ENCODE data around the gene S100A5. TPM values are rescaled to one million over a fixed set of nuclear protein-coding genes. Genes with fewer than 3 reads are reported as not detected.
A peak's percentile ranks its signal among the peaks of the same experiment; 100 is the strongest.

The S100A5 gene
- total RNA-seq, 2 experiments from 2014 or later: 3.3 to 4.0 TPM

DNA sequence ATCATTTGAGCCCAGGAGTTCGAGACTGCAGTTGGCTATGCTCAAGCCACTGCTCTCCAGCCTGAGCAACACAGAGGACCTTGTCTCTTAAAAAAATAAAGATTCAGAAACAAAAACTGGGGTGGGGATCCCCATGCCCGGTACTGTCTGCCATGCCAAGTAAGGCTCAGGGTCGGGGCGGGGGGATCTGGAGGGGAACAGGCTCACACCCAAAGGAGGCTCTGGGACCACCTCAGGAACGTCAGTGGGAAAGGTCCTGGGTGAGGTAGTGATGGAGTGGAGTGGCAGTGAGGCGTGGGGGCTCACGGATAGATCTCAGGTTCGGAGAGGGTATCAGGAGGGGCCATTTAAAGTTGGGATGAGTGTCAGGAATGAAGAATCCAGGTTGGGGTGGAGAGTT, 5.6 kb upstream of the S100A5 start:
- POLR2A ChIA-PET: interaction anchor here (0.6 to 4.2 kb wide), 4 partner anchors 12 to 126 kb away, joined by 4 to 96 read pairs (median 35); partner anchors contain the start of genes CHTOP, S100A2 and S100A6
- Mint-ChIP-seq H3K4me3 (peak overlapping the region; percentile 92), H3K9me3 (no peaks in the 10 kb centered on the region), H3K27ac (peak overlapping the region; percentile 99), H3K4me1 (ENCODE audit: low read depth) (peaks cover 64% of the 10 kb centered on the region), H3K27me3 (no peaks in the 10 kb centered on the region), H3K36me3 (peaks cover 30% of the 10 kb centered on the region)
- intact Hi-C loops (cut with micrococcal nuclease): loop anchor here (2.0 to 10.0 kb wide), 3 partner anchors 14 to 1512 kb away; partner anchors contain the start of genes CREB3L4, S100A11 and SLC39A1
- DNase-seq: no peak
- CTCF ChIA-PET: interaction anchor here (2.3 to 5.4 kb wide), 5 partner anchors 14 to 36 kb away, joined by 12 to 66 read pairs (median 28); partner anchors contain the start of gene S100A2

GRCh38 chr1:153545067-153546055, 4.6 kb upstream of the S100A5 start, which contains the start of gene S100A4:
TSS of gene S100A4 (minus strand) at chr1:153545806. CDS start at chr1:153544794, 1,012 bp downstream.
- POLR2A ChIA-PET: interaction anchor here (0.6 to 4.2 kb wide), 10 partner anchors 8 to 422 kb away, joined by 3 to 96 read pairs (median 5); partner anchors contain the start of genes CHTOP, CREB3L4, S100A2 and S100A6
- peaks cover 30% of the 10 kb centered on the region for H3K36me3 Mint-ChIP-seq
- intact Hi-C loops (cut with micrococcal nuclease): loop anchor here (1.0 to 10.0 kb wide), 6 partner anchors 9 to 1511 kb away; partner anchors contain the start of genes CREB3L4, S100A11 and SLC39A1
- peak; percentile 98 for DNase-seq
- CTCF ChIA-PET: interaction anchor here (0.6 to 5.4 kb wide), 9 partner anchors 9 to 35 kb away, joined by 3 to 66 read pairs (median 19); partner anchors contain the start of genes S100A2 and S100A6
- H3K27ac Mint-ChIP-seq: peak within 1 kb of the TSS; percentile 99
- no peaks in the 10 kb centered on the region for H3K27me3 Mint-ChIP-seq
- H3K9me3 Mint-ChIP-seq: no peaks in the 10 kb centered on the region
- H3K4me1 Mint-ChIP-seq (ENCODE audit: low read depth): peaks cover 74% of the 10 kb centered on the region
- peak within 1 kb of the TSS; percentile 92 for H3K4me3 Mint-ChIP-seq

- ChIA-PET POLR2A (interaction anchor here (0.9 to 4.2 kb wide), 9 partner anchors 9 to 423 kb away, joined by 3 to 96 read pairs (median 6); partner anchors contain the start of genes CHTOP, CREB3L4, S100A2 and S100A6), CTCF (interaction anchor here (0.6 to 5.4 kb wide), 9 partner anchors 9 to 34 kb away, joined by 3 to 66 read pairs (median 19); partner anchors contain the start of genes S100A2 and S100A6)
- Mint-ChIP-seq H3K4me3 (peak overlapping the region; percentile 92), H3K27me3 (no peaks in the 10 kb centered on the region), H3K4me1 (ENCODE audit: low read depth) (peaks cover 82% of the 10 kb centered on the region), H3K9me3 (no peaks in the 10 kb centered on the region), H3K36me3 (peaks cover 30% of the 10 kb centered on the region), H3K27ac (peak overlapping the region; percentile 99)
- intact Hi-C loops (cut with micrococcal nuclease): loop anchor here (1.0 to 10.0 kb wide), 5 partner anchors 8 to 1510 kb away; partner anchors contain the start of genes CREB3L4, S100A11 and SLC39A1
- DNase-seq: no peak
Measured at GRCh38 chr1:153544453-153545066, 3.8 kb upstream of the S100A5 start.

GRCh38 chr1:153543736-153544135, 3.0 kb upstream of the S100A5 start:
- H3K9me3 Mint-ChIP-seq: no peaks in the 10 kb centered on the region
- peak overlapping the region; percentile 92 for H3K4me3 Mint-ChIP-seq
- intact Hi-C loops (cut with micrococcal nuclease): loop anchor here (10.0 kb wide), 2 partner anchors 421 to 1509 kb away; partner anchors contain the start of genes CREB3L4, S100A11 and SLC39A1
- H3K4me1 Mint-ChIP-seq (ENCODE audit: low read depth): peaks cover 83% of the 10 kb centered on the region
- H3K27ac Mint-ChIP-seq: peak overlapping the region; percentile 99
- CTCF ChIA-PET: interaction anchor here (2.0 to 5.4 kb wide), 6 partner anchors 9 to 33 kb away, joined by 7 to 66 read pairs (median 27); partner anchors contain the start of gene S100A6
- POLR2A ChIA-PET: interaction anchor here (1.7 to 4.2 kb wide), 4 partner anchors 10 to 90 kb away, joined by 13 to 96 read pairs (median 35); partner anchors contain the start of genes CHTOP, S100A2 and S100A6
- H3K27me3 Mint-ChIP-seq: no peaks in the 10 kb centered on the region
- DNase-seq: no peak
- peaks cover 30% of the 10 kb centered on the region for H3K36me3 Mint-ChIP-seq

GRCh38 chr1:153542956-153543711, 2.4 kb upstream of the S100A5 start:
- ChIA-PET POLR2A (interaction anchor here (3.4 to 4.2 kb wide), 3 partner anchors 9 to 91 kb away, joined by 20 to 96 read pairs (median 50); partner anchors contain the start of genes CHTOP, S100A2 and S100A6), CTCF (interaction anchor here (3.3 to 5.4 kb wide), 4 partner anchors 8 to 32 kb away, joined by 26 to 66 read pairs (median 38); partner anchors contain the start of gene S100A6)
- Mint-ChIP-seq H3K4me1 (ENCODE audit: low read depth) (peaks cover 82% of the 10 kb centered on the region), H3K27me3 (no peaks in the 10 kb centered on the region), H3K27ac (peak overlapping the region; percentile 99), H3K36me3 (peaks cover 30% of the 10 kb centered on the region), H3K9me3 (no peaks in the 10 kb centered on the region), H3K4me3 (peak overlapping the region; percentile 92)
- DNase-seq: no peak
- intact Hi-C loops (cut with micrococcal nuclease): loop anchor here (10.0 kb wide), 2 partner anchors 422 to 1508 kb away; partner anchors contain the start of genes CREB3L4, S100A11 and SLC39A1

GRCh38 chr1:153541641-153542590, 1.2 kb upstream of the S100A5 start:
- H3K27me3 Mint-ChIP-seq: no peaks in the 10 kb centered on the region
- H3K4me1 Mint-ChIP-seq (ENCODE audit: low read depth): peaks cover 83% of the 10 kb centered on the region
- ChIA-PET CTCF (interaction anchor here (0.6 to 5.4 kb wide), 4 partner anchors 7 to 26 kb away, joined by 3 to 66 read pairs (median 22); partner anchors contain the start of gene S100A6), POLR2A (interaction anchor here (0.8 to 1.3 kb wide), 2 partner anchors 25 to 92 kb away, joined by 3 read pairs; partner anchors contain the start of gene CHTOP)
- peak overlapping the region; percentile 99 for H3K27ac Mint-ChIP-seq
- DNase-seq: no peak
- H3K4me3 Mint-ChIP-seq: peak overlapping the region; percentile 10
- peaks cover 30% of the 10 kb centered on the region for H3K36me3 Mint-ChIP-seq
- H3K9me3 Mint-ChIP-seq: no peaks in the 10 kb centered on the region
- intact Hi-C loops (cut with micrococcal nuclease): loop anchor here (10.0 kb wide), 2 partner anchors 423 to 1507 kb away; partner anchors contain the start of genes CREB3L4, S100A11 and SLC39A1

- peak; percentile 35 for DNase-seq
- POLR2A ChIA-PET: interaction anchor here (1.0 to 1.6 kb wide), 2 partner anchors 22 to 26 kb away, joined by 3 read pairs; partner anchors contain the start of gene S100A2
Measured at GRCh38 chr1:153539395-153540093, 1.2 kb downstream of the S100A5 start.

DNA sequence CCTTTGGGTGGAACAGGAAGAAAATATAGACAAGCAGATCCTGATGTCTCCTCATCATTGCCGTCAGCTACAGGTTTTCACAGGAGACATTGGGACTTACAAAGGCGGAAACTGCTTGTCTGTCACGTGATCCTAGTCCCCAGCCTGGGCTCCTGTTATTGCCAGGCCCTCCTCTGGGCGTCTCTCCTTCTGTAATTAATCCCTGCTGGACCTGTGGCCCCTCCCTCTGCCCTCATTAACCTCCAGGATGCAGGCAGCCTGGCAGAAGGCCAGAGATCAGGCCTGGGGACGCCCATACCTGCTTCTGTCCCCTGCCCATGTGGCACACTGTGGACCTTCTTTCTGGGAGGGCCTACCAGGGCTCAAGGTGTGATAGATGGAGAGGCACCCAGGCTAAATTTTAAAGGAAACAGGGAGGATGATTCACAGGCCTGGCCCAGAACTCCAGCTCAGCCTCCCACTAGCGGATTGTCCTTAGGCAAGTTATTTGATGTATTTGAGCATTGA, 2.4 kb downstream of the S100A5 start:
- DNase-seq: no peak
- CTCF ChIA-PET: interaction anchor here (1.8 kb wide), 1 partner anchor 30 kb away, joined by 5 read pairs; no protein-coding TSS in a partner anchor
- POLR2A ChIA-PET: no interaction called here
- intact Hi-C loops (cut with micrococcal nuclease): loop anchor here (10.0 kb wide), 1 partner anchor 96 kb away; the partner anchor contains the start of gene CHTOP
- Mint-ChIP-seq H3K4me1 (ENCODE audit: low read depth) (peaks cover 75% of the 10 kb centered on the region), H3K36me3 (peaks cover 27% of the 10 kb centered on the region), H3K27ac (no peak overlapping the region), H3K4me3 (no peak overlapping the region), H3K9me3 (no peaks in the 10 kb centered on the region), H3K27me3 (no peaks in the 10 kb centered on the region)

More at GRCh38 chr1:153539395-153540093, 1.2 kb downstream of the S100A5 start:
- CTCF ChIA-PET: interaction anchor here (1.1 to 2.8 kb wide), 3 partner anchors 8 to 28 kb away, joined by 4 to 17 read pairs (median 9); no protein-coding TSS in a partner anchor
- H3K27me3 Mint-ChIP-seq: no peaks in the 10 kb centered on the region
- H3K36me3 Mint-ChIP-seq: peaks cover 30% of the 10 kb centered on the region
- H3K9me3 Mint-ChIP-seq: no peaks in the 10 kb centered on the region
- no peak overlapping the region for H3K4me3 Mint-ChIP-seq
- H3K4me1 Mint-ChIP-seq (ENCODE audit: low read depth): peaks cover 76% of the 10 kb centered on the region
- intact Hi-C loops (cut with micrococcal nuclease): loop anchor here (10.0 kb wide), 3 partner anchors 95 to 1505 kb away; partner anchors contain the start of genes CHTOP, CREB3L4, S100A11 and SLC39A1
- H3K27ac Mint-ChIP-seq: peak overlapping the region; percentile 89

GRCh38 chr1:153537376-153537730, 3.4 kb downstream of the S100A5 start:
- intact Hi-C loops (cut with micrococcal nuclease): loop anchor here (10.0 kb wide), 1 partner anchor 97 kb away; the partner anchor contains the start of gene CHTOP
- no peaks in the 10 kb centered on the region for H3K9me3 Mint-ChIP-seq

More at GRCh38 chr1:153537376-153537730, 3.4 kb downstream of the S100A5 start:
- Mint-ChIP-seq H3K4me1 (ENCODE audit: low read depth) (peaks cover 75% of the 10 kb centered on the region), H3K36me3 (peaks cover 22% of the 10 kb centered on the region), H3K27ac (peak overlapping the region; percentile 96), H3K27me3 (no peaks in the 10 kb centered on the region), H3K4me3 (no peak overlapping the region)
- CTCF ChIA-PET: interaction anchor here (1.8 kb wide), 1 partner anchor 31 kb away, joined by 5 read pairs; no protein-coding TSS in a partner anchor
- no peak for DNase-seq
- POLR2A ChIA-PET: no interaction called here
